AG09319 (cell line): ENCODE results near the gene PCYT1A.
"Not testable (repeated sequence)": the region's sequence is repeated elsewhere in the genome, so short reads cannot be mapped to it uniquely, and the experiment has no call there.

Experiments used
- DNase-seq: peaks from one replicate; pipeline ENCODE4 v3.0.0-alpha.2; 2010; ENCODE audit warnings: low read depth; ENCODE audit errors: extremely low read depth
- CTCF ChIP-seq: IDR thresholded peaks from 2 replicates; pipeline ENCODE4 v1.5.1; 2011; ENCODE audit warnings: low read depth, mild to moderate bottlenecking, inconsistent platforms, low read length, moderate library complexity

The PCYT1A gene

GRCh38 chr3:196314597-196314996 is 27.1 kb upstream of the PCYT1A start:
- DNase-seq: no peak
- no peak for TF ChIP-seq CTCF

- not testable (repeated sequence) for DNase-seq
Measured at GRCh38 chr3:196314086-196314485, 26.6 kb upstream of the PCYT1A start.

- not testable (repeated sequence) for DNase-seq
Measured at GRCh38 chr3:196302960-196303359, 15.4 kb upstream of the PCYT1A start.

GRCh38 chr3:196302551-196302950 is 15.0 kb upstream of the PCYT1A start:
- not testable (repeated sequence) for DNase-seq

GRCh38 chr3:196298521-196298920 is 11.0 kb upstream of the PCYT1A start:
- no peak for DNase-seq
- no peak for TF ChIP-seq CTCF

GRCh38 chr3:196292286-196292923 is 4.9 kb upstream of the PCYT1A start:
- TF ChIP-seq CTCF: no peak

GRCh38 chr3:196288141-196288460 is 575 bp upstream of the PCYT1A start:
- no peak for TF ChIP-seq CTCF
- DNase-seq: no peak

More at GRCh38 chr3:196292286-196292923, 4.9 kb upstream of the PCYT1A start:
- no peak for DNase-seq

GRCh38 chr3:196287090-196287439 is 461 bp downstream of the PCYT1A start:
- no peak for DNase-seq
- TF ChIP-seq CTCF: no peak; the same call in 1 of the 2 replicates

GRCh38 chr3:196284396-196284795 is 3.1 kb downstream of the PCYT1A start:
- TF ChIP-seq CTCF: no peak
- DNase-seq: no peak
